Measurements from ENCODE around the gene SLC12A7.
"Not testable (repeated sequence)": the region's sequence is repeated elsewhere in the genome, so short reads cannot be mapped to it uniquely, and the experiment has no call there.

SLC12A7 gene

GRCh38 chr5:1111727-1112289 is at the start of gene SLC12A7:
Gene SLC12A7, minus strand, starts transcription at chr5:1112063. Its CDS starts 72 bp downstream, at chr5:1111991.
- peak; percentile 43 for DNase-seq

DNA sequence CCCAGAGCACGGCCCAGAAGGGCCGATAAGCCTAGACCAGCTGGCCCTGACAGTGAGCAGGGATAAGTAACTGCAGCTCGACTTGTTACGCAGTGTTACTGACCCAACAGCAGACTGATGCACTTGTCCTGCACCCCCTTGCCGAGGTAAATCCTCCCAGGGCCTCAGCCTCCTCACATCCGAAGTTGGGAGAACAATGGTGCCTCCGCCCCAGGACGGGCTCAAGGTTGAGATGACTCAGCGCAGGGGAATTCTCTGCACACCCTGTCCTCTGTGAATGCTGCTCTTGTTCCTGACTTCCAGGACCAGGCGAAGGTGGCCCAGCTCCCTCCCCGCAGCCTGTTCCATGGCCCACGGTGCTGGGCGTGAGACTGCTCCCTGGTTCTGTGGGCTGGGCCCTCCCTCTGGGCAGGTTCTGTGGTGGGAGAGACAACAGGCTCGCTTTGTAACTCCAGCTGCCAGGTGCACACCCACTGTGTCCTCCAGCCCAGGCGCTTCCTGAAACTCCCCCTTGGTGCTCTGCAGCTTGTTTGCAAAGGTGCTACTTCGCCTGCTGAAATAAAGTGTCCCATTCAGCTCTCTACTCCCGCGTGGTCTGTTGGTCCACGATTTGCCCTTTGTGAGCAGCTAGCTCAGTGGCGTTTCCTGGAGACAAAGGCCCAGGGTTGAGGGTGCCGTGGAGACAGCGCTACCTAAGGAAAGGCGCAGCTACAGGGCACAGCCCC is 49.4 kb upstream of the SLC12A7 start:
- DNase-seq = no peak

DNA sequence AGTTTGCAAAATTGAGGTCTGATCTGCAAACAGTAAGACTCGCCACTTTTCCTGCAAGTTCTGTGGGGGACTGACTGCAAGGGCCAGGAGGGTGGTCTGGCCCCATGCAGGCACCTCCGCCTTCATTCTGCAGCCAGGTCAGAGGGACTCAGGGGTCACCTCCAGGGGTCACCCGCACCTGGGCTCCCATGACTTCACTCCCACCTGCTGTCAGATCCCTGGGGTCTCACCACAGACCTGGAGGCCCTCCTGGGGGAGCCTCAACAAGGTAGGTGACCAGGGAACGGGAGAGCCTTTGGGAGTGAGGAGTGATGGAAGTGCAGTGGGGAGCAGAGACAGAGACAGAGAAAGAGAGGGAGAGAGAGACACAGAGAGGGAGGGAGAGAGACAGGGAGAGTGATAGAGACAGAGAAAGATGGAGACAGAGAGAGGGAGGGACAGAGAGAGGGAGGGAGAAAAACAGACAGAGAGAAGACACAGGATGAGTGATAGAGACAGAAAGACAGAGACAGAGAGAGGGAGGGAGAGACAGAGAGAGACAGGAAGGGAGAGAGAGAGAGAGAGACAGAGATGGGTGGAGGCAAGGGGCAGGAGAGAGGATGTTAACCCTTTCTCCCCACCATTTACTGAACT is 48.0 kb upstream of the SLC12A7 start:
- DNase-seq = no peak

DNA sequence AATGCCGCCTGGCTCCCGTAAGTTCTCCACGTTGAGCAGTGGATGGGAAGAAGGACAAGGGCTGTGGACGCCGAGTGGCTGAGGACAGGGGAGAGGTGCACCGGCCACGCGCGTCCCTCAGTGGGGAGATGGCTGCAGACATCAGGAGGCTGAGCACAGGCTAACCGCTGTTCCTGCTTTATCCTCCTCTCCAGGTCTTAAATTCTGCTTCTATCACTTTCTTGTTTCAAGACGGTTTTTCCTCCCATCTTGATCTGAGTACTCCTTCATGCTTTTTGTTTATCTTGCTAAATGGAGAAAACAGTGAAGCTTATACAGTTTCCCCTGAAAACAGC is 47.4 kb upstream of the SLC12A7 start:
- DNase-seq = no peak

- no peak for DNase-seq
These were observed 46.9 kb upstream of the SLC12A7 start for GRCh38 chr5:1158647-1159340.

GRCh38 chr5:1157461-1157986 is 45.7 kb upstream of the SLC12A7 start:
- not testable (repeated sequence) for DNase-seq

DNA sequence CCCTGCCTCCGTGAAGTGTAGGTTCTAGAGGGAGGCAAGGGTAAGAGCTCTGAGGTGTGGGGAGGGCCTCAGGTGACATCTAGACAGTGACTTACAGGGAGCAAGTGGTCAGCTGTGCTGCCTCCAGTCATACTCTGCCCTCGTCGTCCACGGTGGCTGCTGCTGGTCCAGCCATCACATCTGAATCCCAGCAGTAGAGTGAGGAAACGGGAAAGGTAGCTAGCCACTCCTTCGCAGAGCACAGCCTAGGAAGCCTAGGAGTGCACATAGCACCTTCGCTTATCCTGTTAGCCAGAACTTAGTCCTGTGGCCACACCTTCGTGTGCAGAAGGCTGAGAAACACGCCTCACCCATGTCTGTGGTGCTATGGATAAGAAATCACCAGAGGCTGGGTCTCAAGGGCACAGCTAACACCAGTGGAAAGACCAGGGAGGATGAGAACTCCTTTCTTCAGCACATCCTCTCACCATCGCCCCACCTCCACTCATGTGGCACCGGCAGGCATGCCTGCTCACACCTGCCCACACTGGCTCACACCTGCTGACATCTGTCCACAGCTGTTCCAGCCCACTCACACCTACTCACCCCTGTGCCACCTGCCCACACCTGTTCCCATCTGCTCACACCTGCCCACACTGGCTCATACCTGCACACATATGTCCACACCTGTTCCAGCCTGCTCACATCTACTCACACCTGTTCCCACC is 45.0 kb upstream of the SLC12A7 start:
- no peak for DNase-seq

GRCh38 chr5:1156033-1156753 is 44.3 kb upstream of the SLC12A7 start:
- DNase-seq = no peak

- DNase-seq = no peak
These were observed 43.5 kb upstream of the SLC12A7 start for GRCh38 chr5:1155191-1156032.

DNA sequence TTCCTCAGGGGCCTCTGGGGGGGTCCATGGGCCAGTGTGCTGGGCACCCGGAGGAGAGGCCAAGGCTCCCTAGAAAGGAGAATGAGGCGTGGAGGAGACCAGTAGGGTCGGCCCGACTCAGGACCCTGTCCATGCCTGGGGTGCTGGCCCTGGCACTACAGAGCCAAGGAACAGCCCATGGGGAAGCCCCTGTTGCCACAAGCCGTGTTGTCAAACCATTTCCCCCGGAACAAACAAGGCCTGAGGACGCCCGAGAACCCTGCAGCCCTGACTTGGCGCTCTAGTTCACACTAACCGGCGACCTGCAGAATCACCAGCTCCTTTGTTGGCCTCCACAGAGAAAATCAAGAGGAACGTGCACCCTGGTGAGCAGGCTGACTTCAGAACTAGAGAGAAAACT is 41.6 kb upstream of the SLC12A7 start:
- DNase-seq = no peak

DNA sequence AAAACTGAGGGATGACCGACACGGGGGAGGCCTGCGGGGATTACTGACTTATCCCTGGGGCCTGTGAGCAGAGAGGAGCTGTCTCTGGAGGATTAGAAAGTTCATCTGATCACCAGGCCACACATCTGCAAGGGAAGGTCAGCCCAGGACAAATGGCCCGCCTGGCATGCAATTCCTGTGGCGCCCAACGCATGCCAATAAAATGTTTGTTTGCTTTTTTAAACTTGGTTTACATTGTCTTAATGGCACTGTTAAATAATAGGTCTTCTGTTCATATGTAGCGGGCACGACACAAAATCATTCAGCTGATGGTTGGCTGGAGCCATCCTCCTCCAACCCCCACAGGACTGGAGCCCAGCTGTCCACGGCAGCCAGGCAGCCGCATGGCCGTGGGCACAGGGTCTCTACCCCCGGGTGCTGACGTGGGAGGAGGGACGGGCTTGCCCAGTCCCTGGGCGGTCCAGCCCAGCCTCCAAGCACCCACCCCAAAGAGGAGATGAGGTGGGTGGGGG is 41.0 kb upstream of the SLC12A7 start:
- no peak for DNase-seq

DNA sequence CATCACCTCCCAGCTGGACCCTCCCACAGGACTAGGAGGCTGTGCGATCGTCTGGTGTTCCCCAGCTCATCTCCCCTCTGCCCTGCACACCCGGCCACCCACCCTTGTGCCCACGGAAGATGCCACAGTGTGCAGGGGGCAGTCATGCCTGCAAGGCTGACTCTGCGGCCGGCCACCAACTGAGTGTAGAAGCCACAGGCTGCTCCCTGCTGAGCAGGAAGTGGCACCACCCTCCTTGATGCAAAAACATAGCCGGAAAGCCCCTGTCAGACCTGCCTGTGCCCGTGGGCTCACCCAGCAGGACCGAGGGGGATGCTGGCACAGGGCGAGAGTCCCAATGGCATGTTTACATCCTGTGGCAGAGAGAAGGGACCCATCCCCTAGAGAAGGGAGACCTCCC is 40.3 kb upstream of the SLC12A7 start:
- no peak for DNase-seq

DNA sequence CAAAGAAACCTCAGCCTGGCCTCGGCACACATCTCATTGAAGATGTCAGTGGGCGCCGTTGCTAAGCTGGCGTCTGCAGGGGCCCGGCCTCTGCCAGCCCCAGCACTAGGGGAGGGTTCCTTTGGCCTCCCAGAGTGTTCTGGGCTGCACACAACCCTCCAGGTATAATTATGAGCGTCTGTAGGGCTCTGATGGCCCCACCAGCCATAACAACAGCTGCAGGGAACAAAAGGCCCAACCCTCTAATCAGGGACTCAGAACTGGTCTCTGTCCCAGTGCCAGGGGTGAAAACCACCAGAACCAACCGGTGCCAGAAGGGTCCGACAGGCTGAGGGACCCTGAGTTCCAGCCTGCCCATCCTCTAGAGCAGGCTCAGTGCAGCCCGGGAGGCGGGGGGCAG is 39.5 kb upstream of the SLC12A7 start:
- DNase-seq = no peak

GRCh38 chr5:1150866-1151265 is 39.0 kb upstream of the SLC12A7 start:
- DNase-seq = no peak

DNA sequence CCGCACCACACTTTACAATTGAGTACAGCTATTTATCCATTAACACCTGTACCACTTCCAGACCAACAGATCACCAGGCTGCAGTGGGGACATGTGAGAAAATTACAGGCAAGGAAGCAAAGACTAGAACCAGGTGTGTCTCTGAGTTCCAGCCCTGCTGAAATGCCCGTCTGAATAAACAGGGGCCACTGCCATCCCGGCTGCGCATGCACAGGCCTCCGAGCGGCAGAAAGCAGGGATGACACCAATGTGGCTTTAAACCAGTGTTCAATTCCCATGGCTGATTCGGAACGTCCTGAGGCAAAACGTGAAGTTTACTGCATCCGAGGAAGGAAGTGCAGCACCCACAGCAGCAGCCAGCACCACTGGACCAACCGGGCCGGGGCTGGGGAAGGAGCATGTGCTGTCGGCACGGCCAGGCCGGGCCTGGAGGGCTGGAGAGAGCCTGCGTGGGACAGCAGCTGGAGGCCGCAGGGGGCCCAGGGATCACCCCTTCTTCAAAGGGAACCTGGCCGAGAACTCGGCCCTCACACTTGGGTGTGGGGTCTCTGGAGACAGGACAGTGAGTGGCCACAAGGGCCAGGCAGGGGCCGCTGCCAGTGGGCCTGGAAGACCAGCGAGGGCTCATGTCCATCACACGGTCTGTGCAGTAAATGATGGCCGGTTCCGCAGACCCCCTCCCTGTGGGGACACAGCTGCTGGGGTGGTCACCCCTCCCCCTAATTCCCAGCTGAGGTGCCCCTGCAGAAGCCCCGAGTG is 33.0 kb upstream of the SLC12A7 start:
- DNase-seq = no peak

DNA sequence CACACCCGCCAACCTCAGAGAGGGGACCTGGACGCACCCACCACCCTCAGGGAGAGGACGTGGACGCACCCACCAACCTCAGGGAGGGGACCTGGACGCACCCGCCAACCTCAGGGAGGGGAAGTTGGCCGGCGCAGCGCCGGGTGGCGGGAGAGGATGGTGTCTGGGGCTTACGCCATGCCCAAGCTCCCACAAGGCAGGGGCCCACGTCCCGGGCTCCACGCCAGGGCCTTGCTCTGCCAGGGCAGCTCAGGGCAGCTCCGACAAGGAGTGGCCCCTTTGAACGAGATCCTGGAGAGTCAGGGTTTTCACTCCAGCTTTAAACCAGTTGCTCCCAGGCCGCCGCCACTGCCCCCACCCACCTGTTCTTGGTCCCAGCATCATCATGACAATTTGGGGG is 32.2 kb upstream of the SLC12A7 start:
- DNase-seq = no peak

DNA sequence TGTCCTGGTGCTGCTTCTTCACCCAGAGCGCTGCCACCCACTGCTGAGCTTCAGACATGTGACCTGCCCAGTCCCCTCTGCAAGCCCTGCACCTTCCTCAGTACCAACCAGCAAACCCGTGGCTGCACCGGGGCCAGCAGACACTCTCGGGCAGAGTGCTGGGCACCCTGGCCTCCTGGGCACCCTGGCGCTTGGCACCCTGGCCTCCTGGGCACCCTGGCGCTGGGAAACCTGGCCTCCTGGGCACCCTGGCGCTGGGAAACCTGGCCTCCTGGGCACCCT is 31.7 kb upstream of the SLC12A7 start:
- no peak for DNase-seq

DNA sequence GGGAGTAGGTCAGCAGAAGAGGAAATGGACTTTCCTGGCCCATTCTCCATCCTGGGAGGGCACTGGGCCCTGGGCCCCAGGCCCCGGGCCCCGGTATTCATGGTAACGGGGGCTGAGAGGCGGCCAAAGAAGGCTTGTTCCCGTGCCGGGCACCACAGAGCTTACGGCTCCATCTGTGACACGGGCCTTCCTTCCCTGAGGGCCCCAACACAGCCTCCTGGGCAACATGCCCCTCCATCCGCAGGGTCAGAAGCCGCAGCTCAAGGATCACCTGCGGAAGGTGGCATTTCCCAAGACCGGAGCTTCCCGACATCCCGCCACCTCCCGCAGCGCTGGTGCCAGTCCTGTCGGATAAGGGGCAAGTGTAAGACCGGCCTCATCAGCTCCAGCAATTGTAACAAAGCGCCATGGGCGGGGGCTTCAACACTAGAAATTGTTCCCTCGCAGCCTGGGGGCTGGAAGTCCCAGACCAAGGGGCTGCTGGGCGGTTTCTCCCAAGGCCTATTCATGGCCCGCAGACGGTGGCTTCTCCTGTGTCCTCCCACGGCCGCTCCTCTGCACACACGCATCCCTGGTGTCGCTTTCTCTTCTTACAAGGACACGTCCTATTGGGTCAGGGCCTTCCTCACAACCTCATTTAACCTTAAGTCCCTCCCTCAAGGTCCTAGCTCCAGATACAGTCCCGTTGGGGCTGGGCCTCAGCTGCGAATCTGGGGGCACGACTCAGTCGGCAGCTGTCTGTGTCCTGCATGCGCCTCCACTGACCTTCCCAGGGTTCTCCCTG is 31.2 kb upstream of the SLC12A7 start:
- DNase-seq = no peak

- DNase-seq = no peak
These were observed 30.0 kb upstream of the SLC12A7 start for GRCh38 chr5:1141834-1142233.

GRCh38 chr5:1140818-1141189 is 28.9 kb upstream of the SLC12A7 start:
- DNase-seq = no peak

All from activated T-cell treated with anti-CD3 and anti-CD28 coated beads for 4 hours (primary cell).